Measurements from ENCODE around the gene ZMYND11.

GRCh38 chr10:154348-154747, 19.1 kb downstream of the ZMYND11 start:
- TF ChIP-seq CTCF (IDR thresholded peaks at IDR 0.05) (no peak), POLR2AphosphoS5 (IDR thresholded peaks at IDR 0.05; ENCODE audit: low read depth, low read length) (no peak), REST (IDR thresholded peaks at IDR 0.05; ENCODE audit: insufficient read depth in 1 of 2, low read depth in 2 of 2, low read length in 1 of 2) (no peak), TCF7L2 (IDR thresholded peaks at IDR 0.05; ENCODE audit: low read depth, low read length) (no peak), SIN3A (IDR thresholded peaks at IDR 0.05; ENCODE audit: borderline replicate concordance, insufficient read depth, low read depth, low read length) (no peak)

Measured in Panc1 (cell line).